GM18909 (cell line): ENCODE measurements around the gene RHOXF1.
"Not testable (repeated sequence)": the region's sequence is repeated elsewhere in the genome, so short reads cannot be mapped to it uniquely, and the experiment has no call there.

Source experiments
- ATAC-seq: cut with Tn5 transposase; IDR thresholded peaks from one replicate; pipeline ENCODE4 v1.9.1; 2021; ENCODE audit warnings: mild to moderate bottlenecking; ENCODE audit not compliant: unreplicated experiment, poor library complexity

Gene RHOXF1

GRCh38 chrX:120087289-120088017, 28.3 kb downstream of the RHOXF1 start:
- no peak for ATAC-seq

- ATAC-seq = not testable (repeated sequence)
Observed at GRCh38 chrX:120085553-120086185, 30.0 kb downstream of the RHOXF1 start.

GRCh38 chrX:120077590-120077989, 38.1 kb downstream of the RHOXF1 start, which contains the start of gene RHOXF2B:
RHOXF2B (minus strand) TSS chrX:120077690; CDS start chrX:120077552, 138 bp downstream.
- ATAC-seq = not testable (repeated sequence)

- not testable (repeated sequence) for ATAC-seq
Observed at GRCh38 chrX:120066169-120066568, 49.5 kb downstream of the RHOXF1 start.
